ENCODE results near the gene PPP2R2B. TPM values are rescaled to one million over a fixed set of nuclear protein-coding genes. Genes with fewer than 3 reads are reported as not detected.

The PPP2R2B gene
- total and polyA plus RNA-seq, 2 of the 4 experiments (the other 2 are of a cell fraction): not detected

DNA sequence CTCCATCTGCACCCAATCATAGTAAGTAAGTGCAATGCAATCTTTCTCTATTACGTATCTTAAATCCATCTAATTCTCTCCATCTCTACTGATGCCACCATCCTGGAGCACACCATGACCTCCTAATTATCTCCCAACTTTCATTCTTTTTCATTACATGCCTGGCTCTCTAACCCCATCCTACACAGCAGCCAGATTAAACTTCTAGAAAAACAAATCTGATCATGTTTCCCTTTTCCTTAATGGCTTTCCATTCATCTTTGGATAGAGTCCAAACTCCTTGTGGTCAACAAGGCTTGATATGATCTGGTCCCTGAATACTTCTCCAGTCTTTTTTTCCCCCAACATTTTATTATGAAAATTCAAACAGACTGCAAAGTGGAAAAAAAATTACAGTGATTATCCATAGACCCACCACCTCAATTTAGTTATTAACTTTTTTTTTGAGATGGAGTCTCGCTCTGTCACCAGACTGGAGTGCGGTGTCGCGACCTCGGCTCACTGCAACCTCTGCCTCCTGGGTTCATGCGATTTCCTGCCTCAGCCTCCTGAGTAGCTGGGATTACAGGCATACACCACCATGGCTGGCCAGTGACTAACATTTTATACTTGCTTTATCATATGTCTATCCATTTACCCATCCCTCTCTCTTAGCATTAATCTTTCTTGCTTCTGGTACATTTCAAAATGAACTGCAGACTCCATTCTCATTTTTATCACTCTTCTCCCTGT, 5.2 kb downstream of the PPP2R2B start:
- Histone ChIP-seq H4K20me1 (ENCODE audit: insufficient read depth, low read length) (no peaks in the 10 kb centered on the region), H3K4me1 (ENCODE audit: control insufficient read depth, insufficient read depth, low read length) (no peaks in the 10 kb centered on the region), H3K9me1 (ENCODE audit: insufficient read depth, low read length) (no peaks in the 10 kb centered on the region), H2BK15ac (ENCODE audit: low read depth, low read length) (no peak overlapping the region), H3K79me1 (ENCODE audit: low read depth in 1 of 2, low read length in 2 of 2) (no peaks in the 10 kb centered on the region), H2BK5ac (ENCODE audit: low read depth, low read length, poor library complexity, severe bottlenecking) (no peak overlapping the region), H3K9me3 (ENCODE audit: control insufficient read depth, insufficient read depth, low read length) (no peaks in the 10 kb centered on the region), H4K91ac (ENCODE audit: insufficient read depth, low read depth, low read length) (no peak overlapping the region), H4K8ac (ENCODE audit: low read depth in 2 of 2, low read length in 2 of 2) (no peak overlapping the region), H2BK20ac (ENCODE audit: low read depth, low read length) (no peak overlapping the region), H3K27ac (ENCODE audit: insufficient read depth, low read length) (no peak overlapping the region), H3K36me3 (ENCODE audit: control insufficient read depth, insufficient read depth, low read length) (no peaks in the 10 kb centered on the region), H3K14ac (replicated peaks; ENCODE audit: low read depth, low read length) (no peak overlapping the region), H2AFZ (replicated peaks; ENCODE audit: low read length, poor library complexity) (no peak overlapping the region), H3K23ac (ENCODE audit: low read depth, low read length) (no peak overlapping the region), H3K27me3 (ENCODE audit: control insufficient read depth, insufficient read depth, low read length) (peaks cover 6% of the 10 kb centered on the region), H3K4me3 (ENCODE audit: insufficient read depth, low read depth, low read length) (no peak overlapping the region), H3K4me2 (ENCODE audit: low read depth, low read length) (no peak overlapping the region), H2BK120ac (ENCODE audit: low read depth, low read length) (no peak overlapping the region), H2AK9ac (replicated peaks; ENCODE audit: low read depth, low read length, poor library complexity) (no peak overlapping the region), H3K56ac (ENCODE audit: extremely low read depth, insufficient read depth, low read length) (no peak overlapping the region), H4K5ac (ENCODE audit: low read depth, low read length) (no peak overlapping the region), H2AK5ac (ENCODE audit: low read depth, low read length) (no peak overlapping the region), H3K18ac (ENCODE audit: low read depth, low read length) (no peak overlapping the region), H3K9ac (ENCODE audit: low read depth, low read length) (no peak overlapping the region), H3K4ac (ENCODE audit: low read depth, low read length) (no peak overlapping the region)
- intact Hi-C loops (cut with micrococcal nuclease) (no loop called here), in situ Hi-C loops (cut with MboI; ENCODE audit: low sequenced_read_pairs) (no loop called here), dilution Hi-C loops (cut with HindIII; ENCODE audit: low sequenced_read_pairs, unreplicated experiment) (no loop called here)
- no TSS peak for BruUV-seq (replicated peaks)
- ATAC-seq (ENCODE audit: low read depth) (no peak), DNase-seq (no peak)
- ChIA-PET CTCF (no interaction called here), POLR2A (ENCODE audit: unreplicated experiment) (no interaction called here)
- TF ChIP-seq, protein P1, sequence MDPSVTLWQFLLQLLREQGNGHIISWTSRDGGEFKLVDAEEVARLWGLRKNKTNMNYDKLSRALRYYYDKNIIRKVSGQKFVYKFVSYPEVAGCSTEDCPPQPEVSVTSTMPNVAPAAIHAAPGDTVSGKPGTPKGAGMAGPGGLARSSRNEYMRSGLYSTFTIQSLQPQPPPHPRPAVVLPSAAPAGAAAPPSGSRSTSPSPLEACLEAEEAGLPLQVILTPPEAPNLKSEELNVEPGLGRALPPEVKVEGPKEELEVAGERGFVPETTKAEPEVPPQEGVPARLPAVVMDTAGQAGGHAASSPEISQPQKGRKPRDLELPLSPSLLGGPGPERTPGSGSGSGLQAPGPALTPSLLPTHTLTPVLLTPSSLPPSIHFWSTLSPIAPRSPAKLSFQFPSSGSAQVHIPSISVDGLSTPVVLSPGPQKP (IDR thresholded peaks at IDR 0.05; ENCODE audit: borderline replicate concordance, low read depth, low read length): no peak
- TF ChIP-seq FOS (IDR thresholded peaks at IDR 0.05; ENCODE audit: low read depth, low read length) (no peak), MXI1 (IDR thresholded peaks at IDR 0.05; ENCODE audit: borderline replicate concordance, low read depth, low read length) (no peak), SMC3 (IDR thresholded peaks at IDR 0.05; ENCODE audit: low read depth, low read length) (no peak), RFX5 (IDR thresholded peaks at IDR 0.05; ENCODE audit: low read depth, low read length) (no peak)
- 81% methylated on average over 6 of the region's 7 CpGs; no CpG with 5 or more reads in 1 of the 2 experiments for WGBS, 2 experiments (ENCODE audit: extremely low coverage in 2 of 2, insufficient read length in 1 of 2)
